Smooth muscle cell (in vitro differentiated cells): ENCODE data around the gene ADAM30. TPM values are rescaled to one million over a fixed set of nuclear protein-coding genes. Genes with fewer than 3 reads are reported as not detected.

Source experiments
- DNase-seq: peaks from one replicate; lab custom pipeline; 2025; ENCODE audit not compliant: unreplicated experiment; lab: John Stamatoyannopoulos, UW
- H2AFZ ChIP-seq: fragments of 200-600 bp; sonication (generic); 2 replicates; pipeline ENCODE4 v1.6.0; 2016; ENCODE audit warnings: antibody characterized with exemption, low read depth, mild to moderate bottlenecking
- H3F3A ChIP-seq: fragments of 200-600 bp; sonication (generic); 2 replicates; pipeline ENCODE4 v1.6.0; 2017; ENCODE audit warnings: antibody characterized with exemption, low read depth
- H3K27ac ChIP-seq: fragments of 200-600 bp; sonication (generic); 2 replicates; pipeline ENCODE4 v1.5.1; 2016; ENCODE audit warnings: low read depth, mild to moderate bottlenecking
- H3K27me3 ChIP-seq: fragments of 200-600 bp; sonication (generic); 2 replicates; pipeline ENCODE4 v1.6.1; 2016; ENCODE audit warnings: low read depth, mild to moderate bottlenecking
- H3K36me3 ChIP-seq: fragments of 200-600 bp; sonication (generic); 2 replicates; pipeline ENCODE4 v1.5.1; 2016; ENCODE audit warnings: low read depth
- H3K4me1 ChIP-seq: fragments of 200-600 bp; sonication (generic); 2 replicates; pipeline ENCODE4 v1.5.1; 2016; ENCODE audit warnings: low read depth
- H3K4me2 ChIP-seq: fragments of 200-600 bp; sonication (generic); 2 replicates; pipeline ENCODE4 v1.6.0; 2016; ENCODE audit warnings: mild to moderate bottlenecking
- H3K4me3 ChIP-seq: fragments of 200-600 bp; sonication (generic); 2 replicates; pipeline ENCODE4 v1.5.1; 2016; ENCODE audit warnings: mild to moderate bottlenecking
- H3K79me2 ChIP-seq: fragments of 200-600 bp; sonication (generic); 2 replicates; pipeline ENCODE4 v1.6.0; 2016; ENCODE audit warnings: low read depth, mild to moderate bottlenecking
- H3K9ac ChIP-seq: fragments of 200-600 bp; sonication (generic); 2 replicates; pipeline ENCODE4 v1.6.0; 2016; ENCODE audit warnings: low read depth
- H3K9me3 ChIP-seq: fragments of 200-600 bp; sonication (generic); replicated peaks from 2 replicates; pipeline ENCODE4 v1.5.1; 2016; ENCODE audit warnings: low read depth
- H4K20me1 ChIP-seq: fragments of 200-600 bp; sonication (generic); 2 replicates; pipeline ENCODE4 v1.6.0; 2016; ENCODE audit warnings: low read depth
- CTCF ChIP-seq: fragments of 200-600 bp; sonication (generic); IDR thresholded peaks from 2 replicates; pipeline ENCODE4 v1.5.1; 2017; ENCODE audit warnings: borderline replicate concordance, mild to moderate bottlenecking, antibody characterized with exemption; ENCODE audit not compliant: insufficient read depth, poor library complexity, severe bottlenecking
- WGBS: methylation state at CpG from one replicate; pipeline ENCODE4 v1.1.7; 2016; ENCODE audit warnings: low lambda C conversion rate; 5-methylcytosine and 5-hydroxymethylcytosine counted together
- polyA plus RNA-seq: library from polyadenylated mRNA; unstranded; fragments of >200 nt; fragmentation: Nextera tagmentation; extraction: Ambion mirVana; gene quantifications from 2 replicates; pipeline ENCODE4 v1.2.1, GENCODE V29; 2016
- total RNA-seq: library from RNA; depleted of rRNA; stranded (reverse); fragments of >200 nt; gene quantifications from 2 replicates; pipeline ENCODE4 v1.2.3, GENCODE V29; 2014

Gene ADAM30
- total and polyA plus RNA-seq, 2 experiments from 2014 or later, result not detected

DNA sequence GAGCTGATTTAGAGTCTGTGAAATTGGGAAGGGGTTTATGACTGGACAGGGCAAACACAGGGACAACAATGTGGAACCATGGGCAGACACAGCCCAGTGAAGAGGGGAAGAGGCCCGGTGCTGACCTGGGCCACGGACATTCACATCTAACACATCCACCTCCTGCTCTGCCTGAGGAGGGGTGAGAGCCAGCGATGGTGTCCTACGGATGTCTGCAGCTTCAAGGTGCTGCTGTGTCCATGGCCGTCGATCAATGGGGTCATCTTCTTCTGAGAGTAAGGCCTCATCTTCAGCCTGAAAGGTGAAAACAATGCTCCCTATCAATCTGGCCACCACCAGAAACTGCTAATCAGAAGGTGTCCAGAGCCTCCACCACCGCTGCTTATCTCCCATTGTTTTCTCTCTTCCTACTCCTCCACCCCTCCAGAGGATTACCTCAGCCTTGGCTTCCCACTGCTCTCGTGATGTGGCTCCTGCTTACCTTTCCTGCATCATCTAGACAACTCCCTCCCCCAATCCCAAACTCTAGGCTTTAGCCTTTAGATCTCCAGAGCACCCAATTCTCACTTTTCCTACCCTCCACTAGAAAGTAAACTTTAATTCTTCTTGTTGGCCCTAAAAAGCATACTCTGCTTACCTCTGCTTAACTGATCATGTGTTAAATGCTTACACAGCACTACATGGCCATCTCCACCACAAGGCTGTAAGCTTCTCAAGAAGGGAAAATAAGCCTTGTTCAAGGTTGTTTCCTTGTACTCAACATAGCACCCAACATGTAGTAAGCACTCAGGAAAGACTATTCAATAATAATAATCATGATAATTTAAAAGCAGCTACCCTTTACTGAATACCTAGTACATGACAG lies 24.0 kb upstream of the ADAM30 start:
- WGBS, result 96% methylated on average over 8 of the region's 8 CpGs
- no peak for TF ChIP-seq CTCF
- H3K79me2 ChIP-seq, result no peaks in the 10 kb centered on the region
- H3K36me3 ChIP-seq, result peaks cover 43% of the 10 kb centered on the region
- no peak overlapping the region for H3K4me2 ChIP-seq
- no peak overlapping the region for H3K9ac ChIP-seq
- DNase-seq, result no peak
- no peak overlapping the region for H3K27ac ChIP-seq
- no peaks in the 10 kb centered on the region for H4K20me1 ChIP-seq
- H3K4me3 ChIP-seq, result no peak overlapping the region
- no peaks in the 10 kb centered on the region for H3K27me3 ChIP-seq
- H3K4me1 ChIP-seq, result no peaks in the 10 kb centered on the region
- no peak overlapping the region for H2AFZ ChIP-seq
- no peaks in the 10 kb centered on the region for H3K9me3 ChIP-seq
- no peaks in the 10 kb centered on the region for H3F3A ChIP-seq

DNA sequence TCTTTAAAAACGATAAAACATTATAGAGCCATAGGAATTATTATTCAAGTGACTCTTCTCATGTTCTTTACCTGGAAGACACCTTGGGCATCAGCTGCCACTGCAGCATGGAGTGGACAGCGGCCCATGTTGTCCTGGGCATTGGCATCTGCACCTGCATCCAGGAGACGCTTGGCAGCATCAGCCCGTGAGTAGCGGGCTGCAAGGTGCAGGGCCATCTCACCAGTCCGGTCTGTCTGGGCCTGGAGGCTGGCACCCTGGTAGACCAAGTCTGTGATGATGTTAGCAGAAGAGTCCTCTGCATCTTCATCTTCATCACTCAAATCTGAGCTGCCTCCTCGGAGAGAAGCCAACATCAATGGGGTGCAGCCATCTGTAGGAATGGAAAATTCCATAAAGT lies 22.9 kb upstream of the ADAM30 start:
- H3K27me3 ChIP-seq, result no peaks in the 10 kb centered on the region
- no peak overlapping the region for H3K27ac ChIP-seq
- no peak overlapping the region for H3K4me3 ChIP-seq
- H3K4me2 ChIP-seq, result no peak overlapping the region
- H3K36me3 ChIP-seq, result peaks cover 40% of the 10 kb centered on the region
- H3K79me2 ChIP-seq, result no peaks in the 10 kb centered on the region
- WGBS, result 95% methylated on average over 7 of the region's 7 CpGs
- H3K9ac ChIP-seq, result no peak overlapping the region
- H3K9me3 ChIP-seq, result no peaks in the 10 kb centered on the region
- H2AFZ ChIP-seq, result no peak overlapping the region
- H3K4me1 ChIP-seq, result no peaks in the 10 kb centered on the region
- DNase-seq, result no peak
- no peaks in the 10 kb centered on the region for H4K20me1 ChIP-seq
- H3F3A ChIP-seq, result no peaks in the 10 kb centered on the region
- no peak for TF ChIP-seq CTCF

DNA sequence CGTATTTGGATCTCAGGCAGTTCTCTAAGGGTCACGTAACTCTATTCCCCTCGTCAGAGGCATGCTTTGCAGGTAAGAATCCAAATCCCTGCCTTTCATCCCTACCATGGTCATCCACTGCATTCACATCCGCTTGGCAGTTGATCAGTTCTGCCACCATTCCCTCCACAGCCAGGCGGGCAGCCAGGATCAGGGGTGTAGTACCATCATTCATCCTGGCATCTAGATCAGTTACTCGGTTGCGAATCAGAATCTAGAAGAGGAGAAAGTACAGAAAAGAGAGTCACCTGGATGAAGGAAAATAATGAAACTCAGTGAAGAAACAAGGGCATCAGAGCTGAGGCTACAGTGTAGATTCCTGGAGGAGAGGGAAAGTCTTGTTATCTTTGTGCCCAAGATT lies 22.0 kb upstream of the ADAM30 start:
- no peak overlapping the region for H2AFZ ChIP-seq
- DNase-seq, result no peak
- H3K4me2 ChIP-seq, result no peak overlapping the region
- no peak overlapping the region for H3K9ac ChIP-seq
- WGBS, result 99% methylated on average over 7 of the region's 7 CpGs
- H3K4me3 ChIP-seq, result no peak overlapping the region
- no peaks in the 10 kb centered on the region for H3K27me3 ChIP-seq
- H3F3A ChIP-seq, result no peaks in the 10 kb centered on the region
- H3K4me1 ChIP-seq, result no peaks in the 10 kb centered on the region
- H4K20me1 ChIP-seq, result no peaks in the 10 kb centered on the region
- H3K79me2 ChIP-seq, result no peaks in the 10 kb centered on the region
- no peak for TF ChIP-seq CTCF
- H3K9me3 ChIP-seq, result no peaks in the 10 kb centered on the region
- peaks cover 33% of the 10 kb centered on the region for H3K36me3 ChIP-seq
- H3K27ac ChIP-seq, result no peak overlapping the region
